Coronary artery (tissue), 2 donors: ENCODE data around the gene BEND5.

ENCODE experiments used
- DNase-seq: peaks from one replicate; pipeline ENCODE4 v3.0.0-alpha.2; 2017; ENCODE audit warnings: low spot score
- H3K27ac ChIP-seq, 2 donors: fragments of 200-600 bp; sonication (generic); one replicate each; pipeline ENCODE4 v1.5.1; 2016 to 2019
- H3K4me3 ChIP-seq: fragments of 200-600 bp; sonication (generic); 2 replicates; pipeline ENCODE4 v1.5.1; 2016; ENCODE audit warnings: mild to moderate bottlenecking, moderate library complexity
- CTCF ChIP-seq: fragments of 200-600 bp; sonication (generic); IDR thresholded peaks from one replicate; pipeline ENCODE4 v1.5.1; 2019; ENCODE audit warnings: antibody characterized with exemption

BEND5 gene

GRCh38 chr1:48693674-48694320 lies 82.9 kb downstream of the BEND5 start:
- DNase-seq, result no peak
- no peak for TF ChIP-seq CTCF
- no peak overlapping the region for H3K4me3 ChIP-seq

GRCh38 chr1:48693180-48693579 lies 83.5 kb downstream of the BEND5 start:
- H3K4me3 ChIP-seq, result no peak overlapping the region
- DNase-seq, result no peak
- no peak overlapping the region for H3K27ac ChIP-seq
- no peak for TF ChIP-seq CTCF

More at GRCh38 chr1:48693674-48694320, 82.9 kb downstream of the BEND5 start:
- H3K27ac ChIP-seq, result no peak overlapping the region

- H3K27ac ChIP-seq, result no peak overlapping the region
- TF ChIP-seq CTCF, result no peak
- H3K4me3 ChIP-seq, result no peak overlapping the region
- DNase-seq, result no peak
Measured at GRCh38 chr1:48692235-48692634, 84.5 kb downstream of the BEND5 start.

GRCh38 chr1:48691429-48692001 lies 85.2 kb downstream of the BEND5 start:
- Histone ChIP-seq H3K4me3 (no peak overlapping the region), H3K27ac (no peak overlapping the region)
- DNase-seq, result no peak
- TF ChIP-seq CTCF, result no peak

- Histone ChIP-seq H3K27ac (no peak overlapping the region), H3K4me3 (no peak overlapping the region)
- no peak for DNase-seq
- no peak for TF ChIP-seq CTCF
Measured at GRCh38 chr1:48688102-48688760, 88.5 kb downstream of the BEND5 start.

- no peak overlapping the region for H3K4me3 ChIP-seq
- no peak for TF ChIP-seq CTCF
- no peak overlapping the region for H3K27ac ChIP-seq
- no peak for DNase-seq
Measured at GRCh38 chr1:48687282-48688045, 89.2 kb downstream of the BEND5 start.
